ENCODE results near the gene C10orf95. TPM values are rescaled to one million over a fixed set of nuclear protein-coding genes. Genes with fewer than 3 reads are reported as not detected.

The C10orf95 gene
- total and polyA plus RNA-seq, 2 of the 13 experiments (the other 11 are each of a cell fraction or from before 2014, with no cell fraction given) = 0.05 to 0.07 TPM

DNA sequence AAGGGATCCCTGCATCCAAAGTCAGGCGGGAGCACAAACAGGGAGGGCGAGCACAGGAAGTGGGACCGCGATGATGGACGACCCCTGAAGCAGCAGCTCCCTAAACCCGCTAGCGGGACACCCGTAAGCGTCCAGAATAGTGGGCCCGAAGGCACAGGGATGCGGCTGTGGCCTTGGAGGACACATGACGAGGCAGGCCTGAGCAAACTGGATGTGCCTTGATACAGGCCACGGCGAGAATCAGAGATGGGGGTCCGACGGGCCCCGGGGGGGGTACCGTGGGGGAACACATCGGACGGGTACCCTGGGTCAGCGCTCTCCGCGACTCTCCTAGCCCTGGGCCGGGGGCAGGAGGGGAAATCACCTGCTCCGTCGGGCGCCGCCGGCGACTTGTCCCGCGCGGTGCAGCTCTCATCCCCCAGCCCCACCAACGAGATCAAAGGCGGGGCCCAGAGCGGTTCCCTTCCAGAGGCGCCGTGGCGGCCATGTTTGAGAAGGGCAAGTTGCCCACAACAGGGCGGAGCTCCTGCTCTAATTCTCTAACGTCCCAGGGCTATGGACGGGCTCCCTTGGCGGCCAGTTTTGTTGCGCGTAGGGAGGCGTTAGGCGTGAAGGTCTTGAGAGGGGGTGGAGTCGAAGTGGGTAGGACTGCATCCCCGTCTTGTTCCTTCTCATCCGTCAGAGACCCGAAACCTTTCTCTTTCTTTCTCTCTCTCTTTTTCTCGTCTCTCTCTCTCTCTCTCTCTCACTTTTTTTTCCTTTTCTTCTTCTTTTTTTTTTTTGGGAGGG is 19.0 kb downstream of the C10orf95 start, which contains the start of gene CUEDC2 (continued):
- TF ChIP-seq, protein P1, sequence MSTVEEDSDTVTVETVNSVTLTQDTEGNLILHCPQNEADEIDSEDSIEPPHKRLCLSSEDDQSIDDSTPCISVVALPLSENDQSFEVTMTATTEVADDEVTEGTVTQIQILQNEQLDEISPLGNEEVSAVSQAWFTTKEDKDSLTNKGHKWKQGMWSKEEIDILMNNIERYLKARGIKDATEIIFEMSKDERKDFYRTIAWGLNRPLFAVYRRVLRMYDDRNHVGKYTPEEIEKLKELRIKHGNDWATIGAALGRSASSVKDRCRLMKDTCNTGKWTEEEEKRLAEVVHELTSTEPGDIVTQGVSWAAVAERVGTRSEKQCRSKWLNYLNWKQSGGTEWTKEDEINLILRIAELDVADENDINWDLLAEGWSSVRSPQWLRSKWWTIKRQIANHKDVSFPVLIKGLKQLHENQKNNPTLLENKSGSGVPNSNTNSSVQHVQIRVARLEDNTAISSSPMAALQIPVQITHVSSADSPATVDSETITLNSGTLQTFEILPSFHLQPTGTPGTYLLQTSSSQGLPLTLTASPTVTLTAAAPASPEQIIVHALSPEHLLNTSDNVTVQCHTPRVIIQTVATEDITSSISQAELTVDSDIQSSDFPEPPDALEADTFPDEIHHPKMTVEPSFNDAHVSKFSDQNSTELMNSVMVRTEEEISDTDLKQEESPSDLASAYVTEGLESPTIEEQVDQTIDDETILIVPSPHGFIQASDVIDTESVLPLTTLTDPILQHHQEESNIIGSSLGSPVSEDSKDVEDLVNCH (CRISPR knock-in tag; IDR thresholded peaks at IDR 0.05) = no peak
- TF ChIP-seq EHMT2 (IDR thresholded peaks at IDR 0.05; ENCODE audit: borderline replicate concordance, low read depth, low read length) (no peak), DNMT3B (CRISPR knock-in tag; conservative IDR thresholded peaks at IDR 0.05) (no peak), HOXD1 (CRISPR knock-in tag; IDR thresholded peaks at IDR 0.05) (no peak), ZNF3 (CRISPR knock-in tag; IDR thresholded peaks at IDR 0.05) (no peak), BRCA1 (CRISPR knock-in tag; IDR thresholded peaks at IDR 0.05) (no peak), HOXA5 (CRISPR knock-in tag; IDR thresholded peaks at IDR 0.05) (no peak), DR1 (CRISPR knock-in tag; IDR thresholded peaks at IDR 0.05) (no peak), RARA (CRISPR knock-in tag; IDR thresholded peaks at IDR 0.05) (0 out of 2 replicates have a peak, but pooled peaks have one; percentile 24), ZNF768 (CRISPR knock-in tag; IDR thresholded peaks at IDR 0.05) (peak; percentile 37; the same call in 1 of the 2 replicates), ZNF431 (CRISPR knock-in tag; IDR thresholded peaks at IDR 0.05; ENCODE audit: borderline replicate concordance, low read depth) (no peak), FOXO1 (CRISPR knock-in tag; IDR thresholded peaks at IDR 0.05) (0 out of 2 replicates have a peak, but pooled peaks have one; percentile 21), FOSL2 (CRISPR knock-in tag; IDR thresholded peaks at IDR 0.05) (peak; percentile 54; the same call in 1 of the 2 replicates)
- TF ChIP-seq, protein P2, sequence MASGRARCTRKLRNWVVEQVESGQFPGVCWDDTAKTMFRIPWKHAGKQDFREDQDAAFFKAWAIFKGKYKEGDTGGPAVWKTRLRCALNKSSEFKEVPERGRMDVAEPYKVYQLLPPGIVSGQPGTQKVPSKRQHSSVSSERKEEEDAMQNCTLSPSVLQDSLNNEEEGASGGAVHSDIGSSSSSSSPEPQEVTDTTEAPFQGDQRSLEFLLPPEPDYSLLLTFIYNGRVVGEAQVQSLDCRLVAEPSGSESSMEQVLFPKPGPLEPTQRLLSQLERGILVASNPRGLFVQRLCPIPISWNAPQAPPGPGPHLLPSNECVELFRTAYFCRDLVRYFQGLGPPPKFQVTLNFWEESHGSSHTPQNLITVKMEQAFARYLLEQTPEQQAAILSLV (CRISPR knock-in tag; IDR thresholded peaks at IDR 0.05; ENCODE audit: borderline replicate concordance) = no peak; the same call in 1 of the 2 replicates
- TF ChIP-seq, protein P3, sequence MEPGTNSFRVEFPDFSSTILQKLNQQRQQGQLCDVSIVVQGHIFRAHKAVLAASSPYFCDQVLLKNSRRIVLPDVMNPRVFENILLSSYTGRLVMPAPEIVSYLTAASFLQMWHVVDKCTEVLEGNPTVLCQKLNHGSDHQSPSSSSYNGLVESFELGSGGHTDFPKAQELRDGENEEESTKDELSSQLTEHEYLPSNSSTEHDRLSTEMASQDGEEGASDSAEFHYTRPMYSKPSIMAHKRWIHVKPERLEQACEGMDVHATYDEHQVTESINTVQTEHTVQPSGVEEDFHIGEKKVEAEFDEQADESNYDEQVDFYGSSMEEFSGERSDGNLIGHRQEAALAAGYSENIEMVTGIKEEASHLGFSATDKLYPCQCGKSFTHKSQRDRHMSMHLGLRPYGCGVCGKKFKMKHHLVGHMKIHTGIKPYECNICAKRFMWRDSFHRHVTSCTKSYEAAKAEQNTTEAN (CRISPR knock-in tag; conservative IDR thresholded peaks at IDR 0.05) = no peak
- TF ChIP-seq, protein P4, sequence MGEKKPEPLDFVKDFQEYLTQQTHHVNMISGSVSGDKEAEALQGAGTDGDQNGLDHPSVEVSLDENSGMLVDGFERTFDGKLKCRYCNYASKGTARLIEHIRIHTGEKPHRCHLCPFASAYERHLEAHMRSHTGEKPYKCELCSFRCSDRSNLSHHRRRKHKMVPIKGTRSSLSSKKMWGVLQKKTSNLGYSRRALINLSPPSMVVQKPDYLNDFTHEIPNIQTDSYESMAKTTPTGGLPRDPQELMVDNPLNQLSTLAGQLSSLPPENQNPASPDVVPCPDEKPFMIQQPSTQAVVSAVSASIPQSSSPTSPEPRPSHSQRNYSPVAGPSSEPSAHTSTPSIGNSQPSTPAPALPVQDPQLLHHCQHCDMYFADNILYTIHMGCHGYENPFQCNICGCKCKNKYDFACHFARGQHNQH (CRISPR knock-in tag; IDR thresholded peaks at IDR 0.05) = peak; percentile 91
- TF ChIP-seq, protein P5, sequence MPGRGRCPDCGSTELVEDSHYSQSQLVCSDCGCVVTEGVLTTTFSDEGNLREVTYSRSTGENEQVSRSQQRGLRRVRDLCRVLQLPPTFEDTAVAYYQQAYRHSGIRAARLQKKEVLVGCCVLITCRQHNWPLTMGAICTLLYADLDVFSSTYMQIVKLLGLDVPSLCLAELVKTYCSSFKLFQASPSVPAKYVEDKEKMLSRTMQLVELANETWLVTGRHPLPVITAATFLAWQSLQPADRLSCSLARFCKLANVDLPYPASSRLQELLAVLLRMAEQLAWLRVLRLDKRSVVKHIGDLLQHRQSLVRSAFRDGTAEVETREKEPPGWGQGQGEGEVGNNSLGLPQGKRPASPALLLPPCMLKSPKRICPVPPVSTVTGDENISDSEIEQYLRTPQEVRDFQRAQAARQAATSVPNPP (CRISPR knock-in tag; IDR thresholded peaks at IDR 0.05) = 0 out of 2 replicates have a peak, but pooled peaks have one; percentile 29
- TF ChIP-seq, protein P6, sequence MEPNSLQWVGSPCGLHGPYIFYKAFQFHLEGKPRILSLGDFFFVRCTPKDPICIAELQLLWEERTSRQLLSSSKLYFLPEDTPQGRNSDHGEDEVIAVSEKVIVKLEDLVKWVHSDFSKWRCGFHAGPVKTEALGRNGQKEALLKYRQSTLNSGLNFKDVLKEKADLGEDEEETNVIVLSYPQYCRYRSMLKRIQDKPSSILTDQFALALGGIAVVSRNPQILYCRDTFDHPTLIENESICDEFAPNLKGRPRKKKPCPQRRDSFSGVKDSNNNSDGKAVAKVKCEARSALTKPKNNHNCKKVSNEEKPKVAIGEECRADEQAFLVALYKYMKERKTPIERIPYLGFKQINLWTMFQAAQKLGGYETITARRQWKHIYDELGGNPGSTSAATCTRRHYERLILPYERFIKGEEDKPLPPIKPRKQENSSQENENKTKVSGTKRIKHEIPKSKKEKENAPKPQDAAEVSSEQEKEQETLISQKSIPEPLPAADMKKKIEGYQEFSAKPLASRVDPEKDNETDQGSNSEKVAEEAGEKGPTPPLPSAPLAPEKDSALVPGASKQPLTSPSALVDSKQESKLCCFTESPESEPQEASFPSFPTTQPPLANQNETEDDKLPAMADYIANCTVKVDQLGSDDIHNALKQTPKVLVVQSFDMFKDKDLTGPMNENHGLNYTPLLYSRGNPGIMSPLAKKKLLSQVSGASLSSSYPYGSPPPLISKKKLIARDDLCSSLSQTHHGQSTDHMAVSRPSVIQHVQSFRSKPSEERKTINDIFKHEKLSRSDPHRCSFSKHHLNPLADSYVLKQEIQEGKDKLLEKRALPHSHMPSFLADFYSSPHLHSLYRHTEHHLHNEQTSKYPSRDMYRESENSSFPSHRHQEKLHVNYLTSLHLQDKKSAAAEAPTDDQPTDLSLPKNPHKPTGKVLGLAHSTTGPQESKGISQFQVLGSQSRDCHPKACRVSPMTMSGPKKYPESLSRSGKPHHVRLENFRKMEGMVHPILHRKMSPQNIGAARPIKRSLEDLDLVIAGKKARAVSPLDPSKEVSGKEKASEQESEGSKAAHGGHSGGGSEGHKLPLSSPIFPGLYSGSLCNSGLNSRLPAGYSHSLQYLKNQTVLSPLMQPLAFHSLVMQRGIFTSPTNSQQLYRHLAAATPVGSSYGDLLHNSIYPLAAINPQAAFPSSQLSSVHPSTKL (CRISPR knock-in tag; IDR thresholded peaks at IDR 0.05) = peak; percentile 43
